ENCODE measurements around the gene MCMBP. TPM values are rescaled to one million over a fixed set of nuclear protein-coding genes. Genes with fewer than 3 reads are reported as not detected.
A peak's percentile ranks its signal among the peaks of the same experiment; 100 is the strongest.

MCMBP gene
- total RNA-seq, 1 donor, result 56.1 TPM

GRCh38 chr10:119903946-119904666 lies 31.5 kb upstream of the MCMBP start:
- TF ChIP-seq, protein P1, sequence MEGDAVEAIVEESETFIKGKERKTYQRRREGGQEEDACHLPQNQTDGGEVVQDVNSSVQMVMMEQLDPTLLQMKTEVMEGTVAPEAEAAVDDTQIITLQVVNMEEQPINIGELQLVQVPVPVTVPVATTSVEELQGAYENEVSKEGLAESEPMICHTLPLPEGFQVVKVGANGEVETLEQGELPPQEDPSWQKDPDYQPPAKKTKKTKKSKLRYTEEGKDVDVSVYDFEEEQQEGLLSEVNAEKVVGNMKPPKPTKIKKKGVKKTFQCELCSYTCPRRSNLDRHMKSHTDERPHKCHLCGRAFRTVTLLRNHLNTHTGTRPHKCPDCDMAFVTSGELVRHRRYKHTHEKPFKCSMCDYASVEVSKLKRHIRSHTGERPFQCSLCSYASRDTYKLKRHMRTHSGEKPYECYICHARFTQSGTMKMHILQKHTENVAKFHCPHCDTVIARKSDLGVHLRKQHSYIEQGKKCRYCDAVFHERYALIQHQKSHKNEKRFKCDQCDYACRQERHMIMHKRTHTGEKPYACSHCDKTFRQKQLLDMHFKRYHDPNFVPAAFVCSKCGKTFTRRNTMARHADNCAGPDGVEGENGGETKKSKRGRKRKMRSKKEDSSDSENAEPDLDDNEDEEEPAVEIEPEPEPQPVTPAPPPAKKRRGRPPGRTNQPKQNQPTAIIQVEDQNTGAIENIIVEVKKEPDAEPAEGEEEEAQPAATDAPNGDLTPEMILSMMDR (IDR thresholded peaks at IDR 0.05; ENCODE audit: insufficient read depth, low read depth, low read length), result no peak
- DNase-seq (ENCODE audit: low read depth), result no peak
- no peak overlapping the region for H3K4me3 ChIP-seq (ENCODE audit: low read depth, low read length)

- TF ChIP-seq, protein P1 (IDR thresholded peaks at IDR 0.05; ENCODE audit: insufficient read depth, low read depth, low read length), result no peak
- H3K4me3 ChIP-seq (ENCODE audit: low read depth, low read length), result no peak overlapping the region
- DNase-seq (ENCODE audit: low read depth), result no peak
Observed at GRCh38 chr10:119898577-119898976, 25.9 kb upstream of the MCMBP start.

DNA sequence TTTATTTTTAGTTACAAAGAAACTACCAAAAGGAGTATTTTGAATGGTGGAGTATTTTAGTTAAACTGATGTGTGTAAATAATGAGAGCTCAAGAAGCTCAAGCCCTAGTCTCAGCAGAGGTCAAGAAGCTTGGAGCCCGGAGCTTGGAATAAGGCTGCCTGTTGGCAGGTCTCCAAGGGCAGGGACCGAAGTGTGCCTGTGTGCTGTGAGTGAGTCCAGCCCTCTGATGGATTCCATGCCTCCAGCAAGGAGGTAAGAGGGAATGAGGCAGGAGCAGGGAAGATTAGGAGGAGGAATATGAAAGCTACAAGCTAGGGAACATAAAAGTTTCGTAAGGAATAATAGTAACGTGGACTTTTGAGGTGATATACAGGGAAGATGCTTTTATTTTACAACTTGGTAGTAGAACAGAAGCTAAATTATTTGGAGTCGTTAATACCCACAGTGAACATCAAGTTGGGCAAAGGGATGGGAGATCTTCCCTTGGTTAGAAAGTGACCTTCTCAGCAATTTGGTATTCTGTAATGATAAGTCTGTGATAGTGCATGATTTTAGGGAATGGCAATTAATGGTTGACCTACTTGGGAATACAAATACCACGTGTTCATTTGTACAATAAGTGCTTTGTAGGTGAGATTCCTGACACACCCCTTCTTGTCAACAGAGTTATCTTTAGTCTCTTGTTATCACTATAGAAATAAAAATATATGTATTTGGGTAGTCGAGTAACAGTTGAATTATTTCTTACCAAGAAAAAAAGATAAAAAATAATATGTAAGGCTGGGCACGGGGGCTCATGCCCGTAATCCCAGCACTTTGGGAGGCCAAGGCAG lies 24.5 kb upstream of the MCMBP start:
- TF ChIP-seq, protein P1 (IDR thresholded peaks at IDR 0.05; ENCODE audit: insufficient read depth, low read depth, low read length), result no peak
- peak overlapping the region; percentile 15 for H3K4me3 ChIP-seq (ENCODE audit: low read depth, low read length)
- peak; percentile 65 for DNase-seq (ENCODE audit: low read depth)

DNA sequence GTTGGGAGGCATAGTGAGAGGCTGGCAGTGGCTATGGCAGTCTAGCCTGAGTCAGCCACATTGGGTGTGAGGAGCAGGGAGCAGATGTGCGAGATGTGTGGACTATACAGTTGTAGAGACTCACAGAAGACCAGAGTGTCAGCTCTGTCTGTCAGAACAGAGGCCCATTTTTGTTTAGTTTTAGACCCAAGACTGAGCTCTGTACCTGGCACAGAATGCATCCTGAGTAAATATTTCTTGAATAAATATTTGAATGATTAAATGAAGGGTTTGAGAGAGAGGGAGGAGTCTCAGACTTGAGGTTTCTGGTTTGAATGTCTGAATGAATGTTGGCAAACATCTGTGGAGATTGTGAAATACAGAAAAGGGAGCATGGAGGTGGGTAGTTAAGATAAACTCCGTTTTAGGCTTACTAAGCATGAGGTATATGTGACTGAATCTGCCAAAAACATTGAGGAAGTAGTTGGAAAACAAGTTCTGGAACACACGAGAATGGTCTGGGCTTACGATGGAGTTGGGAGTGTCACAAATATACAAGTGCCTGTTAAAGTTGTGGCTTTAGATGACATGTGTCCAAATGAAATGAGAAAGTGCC lies 23.5 kb upstream of the MCMBP start:
- TF ChIP-seq, protein P1 (IDR thresholded peaks at IDR 0.05; ENCODE audit: insufficient read depth, low read depth, low read length), result no peak
- peak overlapping the region; percentile 23 for H3K4me3 ChIP-seq (ENCODE audit: low read depth, low read length)
- peak; percentile 85 for DNase-seq (ENCODE audit: low read depth)

GRCh38 chr10:119893845-119894427 lies 21.3 kb upstream of the MCMBP start:
- TF ChIP-seq, protein P1 (IDR thresholded peaks at IDR 0.05; ENCODE audit: insufficient read depth, low read depth, low read length), result no peak
- peak overlapping the region; percentile 81 for H3K4me3 ChIP-seq (ENCODE audit: low read depth, low read length)

GRCh38 chr10:119893074-119893473 lies 20.4 kb upstream of the MCMBP start:
- no peak for DNase-seq (ENCODE audit: low read depth)
- TF ChIP-seq, protein P1 (IDR thresholded peaks at IDR 0.05; ENCODE audit: insufficient read depth, low read depth, low read length), result no peak
- H3K4me3 ChIP-seq (ENCODE audit: low read depth, low read length), result peak overlapping the region; percentile 81

More at GRCh38 chr10:119893845-119894427, 21.3 kb upstream of the MCMBP start:
- no peak for DNase-seq (ENCODE audit: low read depth)
